Activated T-cell treated with anti-CD3 and anti-CD28 coated beads, Interleukin-2, amount 50 U/mL, for 4 hours (primary cell): ENCODE measurements around the gene GSTT2B. TPM values are rescaled to one million over a fixed set of nuclear protein-coding genes. Genes with fewer than 3 reads are reported as not detected.
"Not testable (repeated sequence)": the region's sequence is repeated elsewhere in the genome, so short reads cannot be mapped to it uniquely, and the experiment has no call there.

Source experiments
- ATAC-seq, 2 donors: fragments of 200-7000 bp; cut with Tn5 transposase; one replicate each; pipeline ENCODE4 v1.10.0; 2021
- DNase-seq: peaks from one replicate; pipeline ENCODE4 v3.0.0-alpha.2; 2020
- H3K27me3 Mint-ChIP-seq: one replicate; pipeline ENCODE4 v1.8.0; 2021; ENCODE audit warnings: low read depth, mixed read lengths
- H3K36me3 Mint-ChIP-seq: one replicate; pipeline ENCODE4 v1.8.0; 2022; ENCODE audit warnings: mixed read lengths; ENCODE audit not compliant: insufficient read depth
- H3K4me1 Mint-ChIP-seq: one replicate; pipeline ENCODE4 v1.8.0; 2021; ENCODE audit warnings: low read depth, mixed read lengths
- H3K4me3 Mint-ChIP-seq: one replicate; pipeline ENCODE4 v1.8.0; 2021; ENCODE audit warnings: mild to moderate bottlenecking, moderate library complexity, mixed read lengths
- H3K9me3 Mint-ChIP-seq: one replicate; pipeline ENCODE4 v1.8.0; 2021; ENCODE audit warnings: mixed read lengths
- total RNA-seq, 3 donors: library from RNA; stranded (reverse); gene quantifications; one replicate each; pipeline ENCODE4 v1.2.1, GENCODE V29; 2021

GSTT2B gene
- total RNA-seq, 3 donors from 2014 or later, result not detected

- ATAC-seq, result no peak
- no peak for DNase-seq
- Mint-ChIP-seq H3K4me3 (no peak overlapping the region), H3K4me1 (peaks cover 9% of the 10 kb centered on the region), H3K27me3 (peaks cover 7% of the 10 kb centered on the region), H3K9me3 (no peaks in the 10 kb centered on the region), H3K36me3 (no peaks in the 10 kb centered on the region)
Observed at GRCh38 chr22:23908587-23909205, 52.3 kb downstream of the GSTT2B start.

- not testable (repeated sequence) for H3K27me3 Mint-ChIP-seq, ATAC-seq, H3K9me3 Mint-ChIP-seq, H3K4me1 Mint-ChIP-seq, DNase-seq, H3K4me3 Mint-ChIP-seq, H3K36me3 Mint-ChIP-seq
Observed at GRCh38 chr22:23907423-23907822, 53.6 kb downstream of the GSTT2B start.

Other genes with a start within 250 kb of the GSTT2B start
- gene ZNF70, start 210.1 kb downstream of the GSTT2B start, total RNA-seq, result 1 to 10 TPM; 2.3 to 3.0 (median 2.6) TPM
- gene VPREB3, start 206.8 kb downstream of the GSTT2B start, total RNA-seq, result not detected
- gene C22orf15, start 198.2 kb downstream of the GSTT2B start, total RNA-seq, result under 1 TPM in 2 of 3 donors, not detected in 1; 0.11 to 0.30 TPM
- 100 to 1,000 TPM; 113 to 204 (median 187) TPM for gene CHCHD10, start 193.2 kb downstream of the GSTT2B start, total RNA-seq
- 1 to 10 TPM in 1 of 3 donors, under 1 TPM in 2; 0.65 to 2.2 (median 0.69) TPM for gene MMP11, start 188.3 kb downstream of the GSTT2B start, total RNA-seq
- gene SMARCB1, start 174.2 kb downstream of the GSTT2B start, total RNA-seq, result 100 to 1,000 TPM; 105 to 128 (median 109) TPM
- gene DERL3, start 122.2 kb downstream of the GSTT2B start, total RNA-seq, result 1 to 10 TPM; 5.7 to 7.1 (median 6.9) TPM
- gene SLC2A11, start 103.3 kb downstream of the GSTT2B start, total RNA-seq, result 1 to 10 TPM; 2.0 to 3.3 (median 2.4) TPM
- gene MIF, start 66.8 kb downstream of the GSTT2B start, total RNA-seq, result 1,000 to 10,000 TPM; 1,069 to 1,172 (median 1,160) TPM
- gene DDTL, start 5.7 kb upstream of the GSTT2B start, total RNA-seq, result 1 to 10 TPM in 2 of 3 donors, not detected in 1; 2.2 to 3.0 TPM
- 100 to 1,000 TPM in 1 of 3 donors, 10 to 100 TPM in 2; 74.2 to 107 (median 85.1) TPM for gene DDT, start 13.2 kb upstream of the GSTT2B start, total RNA-seq
- gene GSTT2, start 18.9 kb upstream of the GSTT2B start, total RNA-seq, result not detected
- not detected for gene GSTT4, start 44.3 kb upstream of the GSTT2B start, total RNA-seq
- 10 to 100 TPM; 61.5 to 69.7 (median 67.0) TPM for gene CABIN1, start 50.1 kb upstream of the GSTT2B start, total RNA-seq
- gene SUSD2, start 220.3 kb upstream of the GSTT2B start, total RNA-seq, result 1 to 10 TPM; 1.2 to 1.7 (median 1.6) TPM